SH-SY5Y (cell line): ENCODE results near the gene FABP1.

Experiments used
- GATA2 ChIP-seq: IDR thresholded peaks from 2 replicates; pipeline ENCODE4 v1.6.1; 2011; ENCODE audit warnings: mild to moderate bottlenecking, low read depth, low read length
- GATA3 ChIP-seq: IDR thresholded peaks from 2 replicates; pipeline ENCODE4 v1.6.1; 2011; ENCODE audit warnings: low read depth, mild to moderate bottlenecking, low read length, moderate library complexity

GRCh38 chr2:88078643-88079172 is 49.2 kb downstream of the FABP1 start:
- TF ChIP-seq GATA2 (no peak), GATA3 (no peak)
